H9 (cell line): ENCODE measurements around the gene KCNIP1. TPM values are rescaled to one million over a fixed set of nuclear protein-coding genes. Genes with fewer than 3 reads are reported as not detected.

Source experiments
- DNase-seq: peaks from one replicate; pipeline ENCODE4 v3.0.0-alpha.2; 2017
- H2AFZ ChIP-seq: one replicate; pipeline ENCODE4 v1.6.1; 2013; ENCODE audit warnings: mild to moderate bottlenecking, low read length, control low read depth, moderate library complexity
- H2AK5ac ChIP-seq: 2 replicates; pipeline ENCODE4 v1.6.1; 2013; ENCODE audit warnings: low read length, control low read depth, mixed read lengths; ENCODE audit not compliant: insufficient read length
- H2BK120ac ChIP-seq: one replicate; pipeline ENCODE4 v1.6.1; 2013; ENCODE audit warnings: low read depth, mild to moderate bottlenecking, low read length, control low read depth, inconsistent platforms; ENCODE audit not compliant: poor library complexity, severe bottlenecking
- H2BK12ac ChIP-seq: 2 replicates; pipeline ENCODE4 v1.6.1; 2013; ENCODE audit warnings: low read length, control low read depth, mixed read lengths, low read depth; ENCODE audit not compliant: insufficient read length
- H2BK15ac ChIP-seq: 2 replicates; pipeline ENCODE4 v1.6.1; 2013; ENCODE audit warnings: low read depth, low read length, control low read depth
- H2BK20ac ChIP-seq: one replicate; pipeline ENCODE4 v1.6.1; 2013; ENCODE audit warnings: low read depth, mild to moderate bottlenecking, low read length, control low read depth, inconsistent platforms; ENCODE audit not compliant: poor library complexity, severe bottlenecking
- H2BK5ac ChIP-seq: 2 replicates; pipeline ENCODE4 v1.6.1; 2013; ENCODE audit warnings: low read length, control low read depth, mixed read lengths; ENCODE audit not compliant: insufficient read length
- H3K14ac ChIP-seq: 2 replicates; pipeline ENCODE4 v1.6.1; 2013; ENCODE audit warnings: low read length, control low read depth; ENCODE audit not compliant: insufficient read depth
- H3K18ac ChIP-seq: 2 replicates; pipeline ENCODE4 v1.6.1; 2013; ENCODE audit warnings: low read depth, mild to moderate bottlenecking, mixed read lengths, low read length, control low read depth; ENCODE audit not compliant: insufficient read length
- H3K23ac ChIP-seq: 2 replicates; pipeline ENCODE4 v1.6.1; 2013; ENCODE audit warnings: low read length, control low read depth, mixed read lengths, low read depth; ENCODE audit not compliant: insufficient read length
- H3K23me2 ChIP-seq: 2 replicates; pipeline ENCODE4 v1.6.1; 2013; ENCODE audit warnings: low read depth, mild to moderate bottlenecking, mixed read lengths, low read length, control low read depth; ENCODE audit not compliant: insufficient read length, poor library complexity, severe bottlenecking
- H3K27ac ChIP-seq: 2 replicates; pipeline ENCODE4 v1.5.1; 2013; ENCODE audit warnings: low read length, control low read depth, mixed read lengths, low read depth; ENCODE audit not compliant: insufficient read length
- H3K27me3 ChIP-seq: 2 replicates; pipeline ENCODE4 v1.6.1; 2013; ENCODE audit warnings: low read length, control low read depth, inconsistent platforms; ENCODE audit not compliant: insufficient read depth
- H3K4ac ChIP-seq: 2 replicates; pipeline ENCODE4 v1.6.1; 2013; ENCODE audit warnings: low read depth, mild to moderate bottlenecking, control low read depth, inconsistent platforms, low read length, moderate library complexity
- H3K4me1 ChIP-seq: 2 replicates; pipeline ENCODE4 v1.6.1; 2013; ENCODE audit warnings: low read length, control low read depth, inconsistent platforms; ENCODE audit not compliant: insufficient read depth
- H3K4me2 ChIP-seq: 2 replicates; pipeline ENCODE4 v1.6.1; 2013; ENCODE audit warnings: low read length, control low read depth, mixed read lengths; ENCODE audit not compliant: insufficient read length, insufficient read depth
- H3K56ac ChIP-seq: 2 replicates; pipeline ENCODE4 v1.6.1; 2013; ENCODE audit warnings: low read depth, mild to moderate bottlenecking, mixed read lengths, low read length, control low read depth; ENCODE audit not compliant: insufficient read length
- H3K79me1 ChIP-seq: 2 replicates; pipeline ENCODE4 v1.6.1; 2013; ENCODE audit warnings: low read depth, mild to moderate bottlenecking, moderate library complexity, low read length, control low read depth, inconsistent platforms; ENCODE audit not compliant: insufficient read depth, poor library complexity, severe bottlenecking
- H3K79me2 ChIP-seq: 2 replicates; pipeline ENCODE4 v1.6.1; 2013; ENCODE audit warnings: low read length, control low read depth, inconsistent platforms; ENCODE audit not compliant: insufficient read depth
- H3K9ac ChIP-seq: 2 replicates; pipeline ENCODE4 v1.6.1; 2013; ENCODE audit warnings: low read length, control low read depth, mixed read lengths; ENCODE audit not compliant: insufficient read length; ENCODE audit errors: extremely low read depth
- H3K9me3 ChIP-seq: one replicate; pipeline ENCODE4 v1.6.1; 2013; ENCODE audit warnings: low read depth, low read length, inconsistent platforms; ENCODE audit not compliant: control insufficient read depth
- H3T11ph ChIP-seq: one replicate; pipeline ENCODE4 v1.6.1; 2013; ENCODE audit warnings: mild to moderate bottlenecking, low read length, control low read depth, inconsistent platforms
- H4K20me1 ChIP-seq: one replicate; pipeline ENCODE4 v1.6.1; 2013; ENCODE audit not compliant: control insufficient read depth, insufficient read length, insufficient read depth
- H4K5ac ChIP-seq: 2 replicates; pipeline ENCODE4 v1.6.1; 2013; ENCODE audit warnings: low read depth, mild to moderate bottlenecking, mixed read lengths, low read length, control low read depth; ENCODE audit not compliant: insufficient read length
- H4K8ac ChIP-seq: replicated peaks from 2 replicates; pipeline ENCODE4 v1.6.1; 2013; ENCODE audit warnings: low read length, control low read depth, mixed read lengths, low read depth; ENCODE audit not compliant: insufficient read length
- H4K91ac ChIP-seq: 2 replicates; pipeline ENCODE4 v1.6.1; 2013; ENCODE audit warnings: low read depth, mild to moderate bottlenecking, moderate library complexity, mixed read lengths, low read length, control low read depth; ENCODE audit not compliant: insufficient read length
- H3K27ac Mint-ChIP-seq, 3 experiments: 2 replicates in 2 of 3; 3 replicates in 1 of 3; pipeline ENCODE4 v1.8.0; 2020 to 2021; ENCODE audit warnings: mixed read lengths in 3 of 3, mild to moderate bottlenecking in 1 of 3, moderate library complexity in 1 of 3
- H3K27me3 Mint-ChIP-seq: 2 replicates; pipeline ENCODE4 v1.8.0; 2021; ENCODE audit warnings: low read depth, mild to moderate bottlenecking, moderate library complexity, mixed read lengths
- H3K36me3 Mint-ChIP-seq, 3 experiments: 2 replicates in 2 of 3; 3 replicates in 1 of 3; pipeline ENCODE4 v1.8.0; 2020 to 2021; ENCODE audit warnings: low read depth in 3 of 3, mixed read lengths in 3 of 3; ENCODE audit not compliant: insufficient read depth in 1 of 3
- H3K4me1 Mint-ChIP-seq, 2 experiments: 2 replicates each; pipeline ENCODE4 v1.8.0; 2020; ENCODE audit warnings: mixed read lengths in 2 of 2
- H3K4me3 Mint-ChIP-seq, 2 experiments: 2 replicates in 1 of 2; 3 replicates in 1 of 2; pipeline ENCODE4 v1.8.0; 2020 to 2021; ENCODE audit warnings: mild to moderate bottlenecking in 2 of 2, mixed read lengths in 2 of 2, moderate library complexity in 1 of 2
- H3K9me3 Mint-ChIP-seq, 2 experiments: 2 replicates in 1 of 2; 3 replicates in 1 of 2; pipeline ENCODE4 v1.8.0; 2020; ENCODE audit warnings: mild to moderate bottlenecking in 2 of 2, mixed read lengths in 2 of 2, moderate library complexity in 1 of 2
- WGBS: extraction: QIAGEN DNeasy Blood & Tissue Kit; methylation state at CpG from one replicate; pipeline ENCODE4 v1.1.7; 2013; ENCODE audit warnings: missing lambda C conversion rate, low lambda C conversion rate, mixed read lengths; ENCODE audit not compliant: insufficient read length; ENCODE audit errors: extremely low coverage; 5-methylcytosine and 5-hydroxymethylcytosine counted together
- total RNA-seq: library from RNA; stranded (reverse); gene quantifications from 2 replicates; pipeline ENCODE4 v1.2.1, GENCODE V29; 2021
- TF ChIP-seq, protein P1 (sequence below): fragments of 200-600 bp; sonication (generic); conservative IDR thresholded peaks from 3 replicates; pipeline ENCODE4 v1.8.0; 2021; ENCODE audit warnings: antibody characterized with exemption, mild to moderate bottlenecking

The KCNIP1 gene
- total RNA-seq, 1 experiment from 2014 or later, result 0.63 TPM

DNA sequence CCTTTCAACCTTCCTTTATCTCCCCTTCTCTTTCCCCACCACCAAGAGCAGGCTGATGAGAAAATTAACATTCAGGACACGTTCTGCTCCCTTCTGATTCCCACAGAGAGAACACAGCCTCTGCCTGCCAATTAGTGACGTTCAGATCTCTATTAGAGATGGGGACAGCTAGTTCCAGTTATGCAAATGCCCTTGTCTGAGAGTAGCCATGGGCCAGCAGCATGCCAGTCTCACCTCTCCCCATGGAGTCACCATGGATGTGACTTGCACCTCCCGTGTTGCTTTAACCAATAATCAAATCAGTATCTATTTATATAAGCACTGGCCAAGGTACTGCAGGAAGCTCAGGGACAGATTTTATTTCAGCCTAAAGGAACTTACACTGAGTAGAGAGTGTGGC lies 61.3 kb downstream of the KCNIP1 start:
- H3K79me2 ChIP-seq, result no peaks in the 10 kb centered on the region
- DNase-seq, result no peak
- no peak overlapping the region for H2AFZ ChIP-seq
- Mint-ChIP-seq H3K27ac (no peak overlapping the region), H3K9me3 (no peaks in the 10 kb centered on the region), H3K36me3 (no peaks in the 10 kb centered on the region; a peak in 1 of 7 replicates), H3K4me3 (no peak overlapping the region), H3K27me3 (peaks cover 20% of the 10 kb centered on the region), H3K4me1 (peaks cover 4 to 11% of the 10 kb centered on the region in 2 experiments)
- H3K23ac ChIP-seq, result no peak overlapping the region
- WGBS, result no CpG with 5 or more reads among the region's 3 CpGs
- no peak overlapping the region for H3K4me2 ChIP-seq
- H3K14ac ChIP-seq, result no peak overlapping the region
- no peak overlapping the region for H4K91ac ChIP-seq
- no peak overlapping the region for H4K5ac ChIP-seq
- TF ChIP-seq, protein P1, sequence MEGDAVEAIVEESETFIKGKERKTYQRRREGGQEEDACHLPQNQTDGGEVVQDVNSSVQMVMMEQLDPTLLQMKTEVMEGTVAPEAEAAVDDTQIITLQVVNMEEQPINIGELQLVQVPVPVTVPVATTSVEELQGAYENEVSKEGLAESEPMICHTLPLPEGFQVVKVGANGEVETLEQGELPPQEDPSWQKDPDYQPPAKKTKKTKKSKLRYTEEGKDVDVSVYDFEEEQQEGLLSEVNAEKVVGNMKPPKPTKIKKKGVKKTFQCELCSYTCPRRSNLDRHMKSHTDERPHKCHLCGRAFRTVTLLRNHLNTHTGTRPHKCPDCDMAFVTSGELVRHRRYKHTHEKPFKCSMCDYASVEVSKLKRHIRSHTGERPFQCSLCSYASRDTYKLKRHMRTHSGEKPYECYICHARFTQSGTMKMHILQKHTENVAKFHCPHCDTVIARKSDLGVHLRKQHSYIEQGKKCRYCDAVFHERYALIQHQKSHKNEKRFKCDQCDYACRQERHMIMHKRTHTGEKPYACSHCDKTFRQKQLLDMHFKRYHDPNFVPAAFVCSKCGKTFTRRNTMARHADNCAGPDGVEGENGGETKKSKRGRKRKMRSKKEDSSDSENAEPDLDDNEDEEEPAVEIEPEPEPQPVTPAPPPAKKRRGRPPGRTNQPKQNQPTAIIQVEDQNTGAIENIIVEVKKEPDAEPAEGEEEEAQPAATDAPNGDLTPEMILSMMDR, result no peak
- no peaks in the 10 kb centered on the region for H3K79me1 ChIP-seq
- H3K4me1 ChIP-seq, result no peaks in the 10 kb centered on the region
- no peaks in the 10 kb centered on the region; the same call in 1 of the 2 replicates for H3K27me3 ChIP-seq
- H3T11ph ChIP-seq, result no peak overlapping the region
- H3K18ac ChIP-seq, result no peak overlapping the region
- H2AK5ac ChIP-seq, result no peak overlapping the region
- no peaks in the 10 kb centered on the region for H4K20me1 ChIP-seq
- no peak overlapping the region for H3K27ac ChIP-seq
- no peak overlapping the region for H2BK12ac ChIP-seq
- H4K8ac ChIP-seq, result no peak overlapping the region
- no peak overlapping the region for H3K9ac ChIP-seq
- H3K4ac ChIP-seq, result no peak overlapping the region
- H3K23me2 ChIP-seq, result no peaks in the 10 kb centered on the region
- H2BK20ac ChIP-seq, result no peak overlapping the region
- no peak overlapping the region for H2BK120ac ChIP-seq
- H3K56ac ChIP-seq, result no peak overlapping the region
- no peak overlapping the region for H2BK15ac ChIP-seq
- no peak overlapping the region for H2BK5ac ChIP-seq
- no peaks in the 10 kb centered on the region for H3K9me3 ChIP-seq
